HepG2 (cell line): ENCODE results near the gene STAM. TPM values are rescaled to one million over a fixed set of nuclear protein-coding genes. Genes with fewer than 3 reads are reported as not detected.

Experiments used
- ARNT2 ChIP-seq: sonication (generic); formaldehyde crosslinking; IDR thresholded peaks from 2 replicates; pipeline ENCODE4 v1.8.0; 2022; ENCODE audit warnings: mild to moderate bottlenecking, low read depth, missing genetic modification reagents, moderate library complexity
- ATF7-NPFF ChIP-seq: sonication (generic); formaldehyde crosslinking; IDR thresholded peaks from 2 replicates; pipeline ENCODE4 v1.8.1; 2023; ENCODE audit warnings: mild to moderate bottlenecking, low read depth, missing genetic modification reagents, moderate library complexity
- CENPT ChIP-seq: sonication (generic); formaldehyde crosslinking; IDR thresholded peaks from 2 replicates; pipeline ENCODE4 v1.8.0; 2022; ENCODE audit warnings: low read depth, mild to moderate bottlenecking, moderate library complexity, missing genetic modification reagents
- ELK4 ChIP-seq: sonication (generic); formaldehyde crosslinking; IDR thresholded peaks from 2 replicates; pipeline ENCODE4 v1.9.0; 2021; ENCODE audit warnings: missing genetic modification reagents, borderline replicate concordance
- GLI4 ChIP-seq: sonication (generic); formaldehyde crosslinking; IDR thresholded peaks from 2 replicates; pipeline ENCODE4 v1.5.1; 2020; ENCODE audit warnings: missing genetic modification reagents, mild to moderate bottlenecking, moderate library complexity, borderline replicate concordance
- MED1 ChIP-seq: sonication (generic); formaldehyde crosslinking; IDR thresholded peaks from 2 replicates; pipeline ENCODE4 v1.4.0; 2020; ENCODE audit warnings: missing genetic modification reagents
- RFXANK ChIP-seq: IDR thresholded peaks from 2 replicates; pipeline ENCODE4 v1.6.1; 2016
- SRY ChIP-seq: sonication (generic); formaldehyde crosslinking; IDR thresholded peaks from 2 replicates; pipeline ENCODE4 v1.8.0; 2022; ENCODE audit warnings: mild to moderate bottlenecking, missing genetic modification reagents
- TRIM22 ChIP-seq: fragments of 450-650 bp; IDR thresholded peaks from 2 replicates; pipeline ENCODE4 v1.6.1; 2017
- ZNF101 ChIP-seq: sonication (generic); formaldehyde crosslinking; IDR thresholded peaks from 2 replicates; pipeline ENCODE4 v1.4.0; 2020; ENCODE audit warnings: mild to moderate bottlenecking, low read depth, missing genetic modification reagents, borderline replicate concordance
- ZNF326 ChIP-seq: sonication (generic); formaldehyde crosslinking; IDR thresholded peaks from 2 replicates; pipeline ENCODE4 v1.4.0; 2020; ENCODE audit warnings: missing genetic modification reagents, borderline replicate concordance
- ZNF441 ChIP-seq: sonication (generic); formaldehyde crosslinking; IDR thresholded peaks from 2 replicates; pipeline ENCODE4 v1.7.0; 2021; ENCODE audit warnings: missing genetic modification reagents, borderline replicate concordance
- ZNF501 ChIP-seq: sonication (generic); formaldehyde crosslinking; IDR thresholded peaks from 2 replicates; pipeline ENCODE4 v1.5.1; 2020; ENCODE audit warnings: mild to moderate bottlenecking, moderate library complexity, missing genetic modification reagents
- ZNF563 ChIP-seq: sonication (generic); formaldehyde crosslinking; IDR thresholded peaks from 2 replicates; pipeline ENCODE4 v1.8.0; 2022; ENCODE audit warnings: mild to moderate bottlenecking, moderate library complexity, missing genetic modification reagents
- ZNF564 ChIP-seq: sonication (generic); formaldehyde crosslinking; IDR thresholded peaks from 2 replicates; pipeline ENCODE4 v1.8.1; 2023; ENCODE audit warnings: mild to moderate bottlenecking, missing genetic modification reagents
- ZNF709 ChIP-seq: sonication (generic); formaldehyde crosslinking; IDR thresholded peaks from 2 replicates; pipeline ENCODE4 v1.5.0; 2020; ENCODE audit warnings: mild to moderate bottlenecking, missing genetic modification reagents
- ZNF781 ChIP-seq: sonication (generic); formaldehyde crosslinking; IDR thresholded peaks from 2 replicates; pipeline ENCODE4 v1.5.1; 2020; ENCODE audit warnings: borderline replicate concordance, mild to moderate bottlenecking, missing genetic modification reagents; ENCODE audit errors: not compliant biosample characterization
- polyA plus RNA-seq, 8 experiments: library from polyadenylated mRNA; depleted of rRNA in 3 of 8; stranded (reverse) in 7 of 8; unstranded in 1 of 8; fragments of >200 nt; fragmentation: Illumina TruSeq in 4 of 8; extraction: Trizol in 4 of 8; gene quantifications; 2 replicates each; pipeline versions ENCODE4 v1.2.1 to v1.2.3, GENCODE V29; 2011 to 2016; ENCODE audit warnings: low read depth in 4 of 8, missing spikeins in 1 of 8, mixed read lengths in 1 of 8; ENCODE audit not compliant: insufficient read depth in 1 of 8
- total RNA-seq, 5 experiments: library from RNA; depleted of rRNA; stranded (reverse); fragments of >200 nt; fragmentation: Illumina TruSeq; extraction: Trizol; gene quantifications; 2 replicates each; pipeline ENCODE4 v1.2.3, GENCODE V29; 2016; ENCODE audit warnings: low read depth in 1 of 5
- TF ChIP-seq, protein P1 (sequence below): sonication (generic); formaldehyde crosslinking; IDR thresholded peaks from 2 replicates; pipeline ENCODE4 v1.4.0; 2020; ENCODE audit warnings: missing genetic modification reagents, borderline replicate concordance
- TF ChIP-seq, protein P2 (sequence below): sonication (generic); formaldehyde crosslinking; IDR thresholded peaks from 2 replicates; pipeline ENCODE4 v1.5.0; 2020; ENCODE audit warnings: missing genetic modification reagents

Gene STAM
- total and polyA plus RNA-seq, 2 of the 13 experiments (the other 11 are each of a cell fraction or from before 2014, with no cell fraction given), result 19.5 to 25.1 TPM

DNA sequence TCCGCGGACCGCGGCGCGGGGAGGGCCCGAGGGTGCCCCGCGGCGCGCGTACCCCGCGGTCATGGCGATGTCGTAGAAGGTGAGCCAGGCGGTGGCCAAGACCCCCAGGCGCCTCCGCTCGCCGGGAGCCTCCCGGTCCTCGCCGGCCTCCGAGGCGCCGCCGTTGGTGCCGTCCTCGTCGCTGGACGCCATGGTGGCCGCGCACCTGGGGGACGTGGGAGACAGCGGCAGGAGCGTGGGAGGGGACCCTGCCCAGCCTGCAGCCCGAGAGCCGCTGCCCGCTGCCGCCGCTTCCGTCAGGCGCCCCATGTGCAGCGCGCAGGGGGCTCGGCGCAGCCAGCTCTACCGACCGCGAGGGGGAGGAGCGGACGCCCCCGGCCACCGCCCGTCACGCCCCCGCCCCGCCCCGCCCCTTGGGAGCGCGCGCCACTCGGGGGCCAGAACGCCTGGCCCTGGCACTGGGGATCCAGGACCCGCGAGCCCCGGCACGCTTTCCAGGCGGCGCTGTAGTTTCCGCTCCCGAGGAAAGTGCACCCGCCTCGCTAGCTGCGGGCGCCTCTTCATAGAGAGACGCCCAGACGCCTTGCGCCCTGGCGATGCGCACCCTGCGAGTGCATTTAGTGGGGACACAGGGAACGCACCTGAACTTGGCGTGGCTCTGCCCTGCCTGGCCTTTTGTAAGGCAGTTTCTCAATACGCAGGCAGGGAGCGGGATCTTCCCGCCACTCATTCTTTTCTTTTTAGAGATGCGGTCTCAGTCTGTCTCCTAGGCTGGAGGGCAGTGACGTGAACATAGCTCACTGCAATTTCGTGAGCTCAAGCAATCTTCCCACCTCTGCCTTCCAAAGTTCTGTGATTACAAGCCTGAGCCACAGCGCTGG, 26.7 kb upstream of the STAM start, which contains the start of gene HACD1 (continued):
- TF ChIP-seq CENPT (CRISPR knock-in tag), result 0 out of 2 replicates have a peak, but pooled peaks have one; percentile 54
- TF ChIP-seq GLI4 (CRISPR knock-in tag), result no peak
- peak; percentile 61; the same call in 1 of the 2 replicates for TF ChIP-seq SRY (CRISPR knock-in tag)
- TF ChIP-seq ELK4 (CRISPR knock-in tag), result no peak
- TF ChIP-seq ATF7-NPFF (CRISPR knock-in tag), result peak; percentile 63
- 0 out of 2 replicates have a peak, but pooled peaks have one; percentile 18 for TF ChIP-seq ZNF709
- TF ChIP-seq MED1 (CRISPR knock-in tag), result peak; percentile 54
- peak; percentile 69; the same call in 1 of the 2 replicates for TF ChIP-seq ZNF441 (CRISPR knock-in tag)
- TF ChIP-seq RFXANK (CRISPR knock-in tag), result 0 out of 2 replicates have a peak, but pooled peaks have one; percentile 35
- no peak for TF ChIP-seq ZNF101 (CRISPR knock-in tag)
- TF ChIP-seq, protein P1, sequence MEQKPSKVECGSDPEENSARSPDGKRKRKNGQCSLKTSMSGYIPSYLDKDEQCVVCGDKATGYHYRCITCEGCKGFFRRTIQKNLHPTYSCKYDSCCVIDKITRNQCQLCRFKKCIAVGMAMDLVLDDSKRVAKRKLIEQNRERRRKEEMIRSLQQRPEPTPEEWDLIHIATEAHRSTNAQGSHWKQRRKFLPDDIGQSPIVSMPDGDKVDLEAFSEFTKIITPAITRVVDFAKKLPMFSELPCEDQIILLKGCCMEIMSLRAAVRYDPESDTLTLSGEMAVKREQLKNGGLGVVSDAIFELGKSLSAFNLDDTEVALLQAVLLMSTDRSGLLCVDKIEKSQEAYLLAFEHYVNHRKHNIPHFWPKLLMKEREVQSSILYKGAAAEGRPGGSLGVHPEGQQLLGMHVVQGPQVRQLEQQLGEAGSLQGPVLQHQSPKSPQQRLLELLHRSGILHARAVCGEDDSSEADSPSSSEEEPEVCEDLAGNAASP (CRISPR knock-in tag), result peak; percentile 35; the same call in 1 of the 2 replicates
- TF ChIP-seq ZNF564 (CRISPR knock-in tag), result 0 out of 2 replicates have a peak, but pooled peaks have one; percentile 43
- no peak for TF ChIP-seq TRIM22
- 0 out of 2 replicates have a peak, but pooled peaks have one; percentile 35 for TF ChIP-seq ZNF563 (CRISPR knock-in tag)
- TF ChIP-seq ZNF326, result no peak
- peak; percentile 72 for TF ChIP-seq ARNT2 (CRISPR knock-in tag)
- no peak for TF ChIP-seq ZNF781 (CRISPR knock-in tag)
- TF ChIP-seq, protein P2, sequence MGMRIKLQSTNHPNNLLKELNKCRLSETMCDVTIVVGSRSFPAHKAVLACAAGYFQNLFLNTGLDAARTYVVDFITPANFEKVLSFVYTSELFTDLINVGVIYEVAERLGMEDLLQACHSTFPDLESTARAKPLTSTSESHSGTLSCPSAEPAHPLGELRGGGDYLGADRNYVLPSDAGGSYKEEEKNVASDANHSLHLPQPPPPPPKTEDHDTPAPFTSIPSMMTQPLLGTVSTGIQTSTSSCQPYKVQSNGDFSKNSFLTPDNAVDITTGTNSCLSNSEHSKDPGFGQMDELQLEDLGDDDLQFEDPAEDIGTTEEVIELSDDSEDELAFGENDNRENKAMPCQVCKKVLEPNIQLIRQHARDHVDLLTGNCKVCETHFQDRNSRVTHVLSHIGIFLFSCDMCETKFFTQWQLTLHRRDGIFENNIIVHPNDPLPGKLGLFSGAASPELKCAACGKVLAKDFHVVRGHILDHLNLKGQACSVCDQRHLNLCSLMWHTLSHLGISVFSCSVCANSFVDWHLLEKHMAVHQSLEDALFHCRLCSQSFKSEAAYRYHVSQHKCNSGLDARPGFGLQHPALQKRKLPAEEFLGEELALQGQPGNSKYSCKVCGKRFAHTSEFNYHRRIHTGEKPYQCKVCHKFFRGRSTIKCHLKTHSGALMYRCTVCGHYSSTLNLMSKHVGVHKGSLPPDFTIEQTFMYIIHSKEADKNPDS (CRISPR knock-in tag), result 0 out of 2 replicates have a peak, but pooled peaks have one; percentile 41
- 0 out of 2 replicates have a peak, but pooled peaks have one; percentile 33 for TF ChIP-seq ZNF501 (CRISPR knock-in tag)
